Cerebellar cortex (tissue), 1 donor: ENCODE measurements around the gene PXDN.

Experiments
- DNase-seq: peaks from one replicate; pipeline ENCODE4 v3.0.0-alpha.2; 2015; ENCODE audit warnings: low spot score

Gene PXDN

GRCh38 chr2:1752751-1753150 is 8.4 kb upstream of the PXDN start:
- DNase-seq = no peak

- DNase-seq = no peak
Measured at GRCh38 chr2:1751767-1752725, 7.7 kb upstream of the PXDN start.

- peak; percentile 77 for DNase-seq
Measured at GRCh38 chr2:1750933-1751766, 6.8 kb upstream of the PXDN start.

- no peak for DNase-seq
Measured at GRCh38 chr2:1750270-1750932, 6.1 kb upstream of the PXDN start.

- DNase-seq = no peak
Measured at GRCh38 chr2:1749489-1750119, 5.3 kb upstream of the PXDN start.

- no peak for DNase-seq
Measured at GRCh38 chr2:1748741-1749488, 4.6 kb upstream of the PXDN start.

GRCh38 chr2:1748176-1748740 is 3.9 kb upstream of the PXDN start:
- no peak for DNase-seq

- no peak for DNase-seq
Measured at GRCh38 chr2:1747065-1747941, 3.0 kb upstream of the PXDN start.

- no peak for DNase-seq
Measured at GRCh38 chr2:1746174-1747064, 2.1 kb upstream of the PXDN start.

- no peak for DNase-seq
Measured at GRCh38 chr2:1745171-1746023, 1.1 kb upstream of the PXDN start.

GRCh38 chr2:1744151-1744445 is 217 bp downstream of the PXDN start:
- DNase-seq = no peak

- DNase-seq = no peak
Measured at GRCh38 chr2:1743396-1744150, 742 bp downstream of the PXDN start.

GRCh38 chr2:1742681-1743395 is 1.5 kb downstream of the PXDN start:
- DNase-seq = peak; percentile 33

GRCh38 chr2:1742301-1742680 is 2.0 kb downstream of the PXDN start:
- no peak for DNase-seq

GRCh38 chr2:1741851-1742250 is 2.5 kb downstream of the PXDN start:
- no peak for DNase-seq

- DNase-seq = no peak
Measured at GRCh38 chr2:1740716-1741589, 3.4 kb downstream of the PXDN start.
